ENCODE measurements around the gene ADM. TPM values are rescaled to one million over a fixed set of nuclear protein-coding genes. Genes with fewer than 3 reads are reported as not detected.
"Not testable (repeated sequence)": the region's sequence is repeated elsewhere in the genome, so short reads cannot be mapped to it uniquely, and the experiment has no call there.

Gene ADM
- 1 to 10 TPM in 1 of 3 donors, under 1 TPM in 2; 0.19 to 2.1 (median 0.20) TPM for polyA plus RNA-seq

GRCh38 chr11:10304495-10305261, at the start of gene ADM:
TSS of gene ADM (plus strand) at chr11:10305073. CDS start at chr11:10305701, 628 bp downstream.
- H3K4me3 Mint-ChIP-seq: peak within 1 kb of the TSS; percentile 95 to 99 (median 97)
- H3K36me3 Mint-ChIP-seq: no peaks in the 10 kb centered on the region
- peaks cover 14 to 26% (median 18%) of the 10 kb centered on the region in 3 donors for H3K27me3 Mint-ChIP-seq (ENCODE audit: low read depth in 3 of 3)
- H3K27ac Mint-ChIP-seq: peak within 1 kb of the TSS in 4 of 6 donors; percentile 31 to 86 (median 55)
- peak; percentile 25 to 35 (median 30) for DNase-seq
- no peaks in the 10 kb centered on the region for H3K9me3 Mint-ChIP-seq
- peaks cover 53 to 67% of the 10 kb centered on the region in 2 donors for H3K4me1 Mint-ChIP-seq

GRCh38 chr11:10255388-10256125, 49.3 kb upstream of the ADM start:
- no peaks in the 10 kb centered on the region for H3K9me3 Mint-ChIP-seq
- no peaks in the 10 kb centered on the region for H3K27me3 Mint-ChIP-seq (ENCODE audit: low read depth in 3 of 3)
- no peak for DNase-seq
- H3K36me3 Mint-ChIP-seq: no peaks in the 10 kb centered on the region
- peaks cover 0 to 6% of the 10 kb centered on the region in 2 donors for H3K4me1 Mint-ChIP-seq
- H3K4me3 Mint-ChIP-seq: no peak overlapping the region
- H3K27ac Mint-ChIP-seq: no peak overlapping the region

- Mint-ChIP-seq H3K27ac (no peak overlapping the region), H3K36me3 (no peaks in the 10 kb centered on the region), H3K9me3 (no peaks in the 10 kb centered on the region), H3K27me3 (ENCODE audit: low read depth in 3 of 3) (no peaks in the 10 kb centered on the region), H3K4me3 (no peak overlapping the region), H3K4me1 (peaks cover 0 to 6% of the 10 kb centered on the region in 2 donors)
- DNase-seq: no peak
Measured at GRCh38 chr11:10257478-10257877, 47.4 kb upstream of the ADM start.

- peaks cover 0 to 4% (median 0%) of the 10 kb centered on the region in 3 donors for H3K27me3 Mint-ChIP-seq (ENCODE audit: low read depth in 3 of 3)
- H3K36me3 Mint-ChIP-seq: no peaks in the 10 kb centered on the region
- H3K4me3 Mint-ChIP-seq: no peak overlapping the region
- H3K27ac Mint-ChIP-seq: no peak overlapping the region
- H3K9me3 Mint-ChIP-seq: no peaks in the 10 kb centered on the region
- no peaks in the 10 kb centered on the region for H3K4me1 Mint-ChIP-seq
- DNase-seq: no peak
Measured at GRCh38 chr11:10261821-10262220, 43.1 kb upstream of the ADM start.

GRCh38 chr11:10263929-10264328, 40.9 kb upstream of the ADM start:
- Mint-ChIP-seq H3K27ac (no peak overlapping the region), H3K4me1 (peaks cover 0 to 2% of the 10 kb centered on the region in 2 donors), H3K4me3 (no peak overlapping the region), H3K27me3 (ENCODE audit: low read depth in 3 of 3) (peaks cover 0 to 4% (median 0%) of the 10 kb centered on the region in 3 donors), H3K9me3 (no peaks in the 10 kb centered on the region), H3K36me3 (no peaks in the 10 kb centered on the region)
- no peak for DNase-seq

GRCh38 chr11:10264716-10265115, 40.2 kb upstream of the ADM start:
- H3K9me3 Mint-ChIP-seq; H3K27ac Mint-ChIP-seq; H3K4me1 Mint-ChIP-seq; H3K36me3 Mint-ChIP-seq; DNase-seq; H3K4me3 Mint-ChIP-seq; H3K27me3 Mint-ChIP-seq (ENCODE audit: low read depth in 3 of 3): not testable (repeated sequence)

- Mint-ChIP-seq H3K36me3 (peaks cover 0 to 3% (median 0%) of the 10 kb centered on the region in 3 donors), H3K4me3 (no peak overlapping the region), H3K27ac (no peak overlapping the region), H3K27me3 (ENCODE audit: low read depth in 3 of 3) (peaks cover 0 to 4% (median 0%) of the 10 kb centered on the region in 3 donors), H3K9me3 (no peaks in the 10 kb centered on the region), H3K4me1 (peaks cover 0 to 2% of the 10 kb centered on the region in 2 donors)
- no peak for DNase-seq
Measured at GRCh38 chr11:10265936-10266335, 38.9 kb upstream of the ADM start.

GRCh38 chr11:10267821-10268220, 37.1 kb upstream of the ADM start:
- no peak for DNase-seq
- peaks cover 0 to 2% of the 10 kb centered on the region in 2 donors for H3K4me1 Mint-ChIP-seq
- no peak overlapping the region for H3K27ac Mint-ChIP-seq
- H3K36me3 Mint-ChIP-seq: peaks cover 0 to 3% (median 0%) of the 10 kb centered on the region in 3 donors
- no peaks in the 10 kb centered on the region for H3K9me3 Mint-ChIP-seq
- peaks cover 0 to 4% (median 0%) of the 10 kb centered on the region in 3 donors for H3K27me3 Mint-ChIP-seq (ENCODE audit: low read depth in 3 of 3)
- H3K4me3 Mint-ChIP-seq: no peak overlapping the region

- Mint-ChIP-seq H3K4me3 (no peak overlapping the region), H3K27me3 (ENCODE audit: low read depth in 3 of 3) (peaks cover 0 to 4% (median 0%) of the 10 kb centered on the region in 3 donors), H3K9me3 (no peaks in the 10 kb centered on the region), H3K36me3 (peaks cover 0 to 3% (median 0%) of the 10 kb centered on the region in 3 donors), H3K27ac (no peak overlapping the region), H3K4me1 (peaks cover 0 to 2% of the 10 kb centered on the region in 2 donors)
- DNase-seq: no peak
Measured at GRCh38 chr11:10268746-10269488, 36.0 kb upstream of the ADM start.

- no peak for DNase-seq
- H3K9me3 Mint-ChIP-seq: no peaks in the 10 kb centered on the region
- peaks cover 0 to 3% (median 0%) of the 10 kb centered on the region in 3 donors for H3K36me3 Mint-ChIP-seq
- H3K4me1 Mint-ChIP-seq: peaks cover 2 to 7% of the 10 kb centered on the region in 2 donors
- no peak overlapping the region for H3K4me3 Mint-ChIP-seq
- no peaks in the 10 kb centered on the region for H3K27me3 Mint-ChIP-seq (ENCODE audit: low read depth in 3 of 3)
- H3K27ac Mint-ChIP-seq: no peak overlapping the region
Measured at GRCh38 chr11:10272132-10272531, 32.7 kb upstream of the ADM start.

GRCh38 chr11:10273738-10274137, 31.1 kb upstream of the ADM start:
- Mint-ChIP-seq H3K4me1 (peaks cover 0 to 7% of the 10 kb centered on the region in 2 donors), H3K4me3 (no peak overlapping the region), H3K27ac (no peak overlapping the region), H3K27me3 (ENCODE audit: low read depth in 3 of 3) (no peaks in the 10 kb centered on the region), H3K36me3 (peaks cover 0 to 3% (median 0%) of the 10 kb centered on the region in 3 donors), H3K9me3 (no peaks in the 10 kb centered on the region)
- no peak for DNase-seq

GRCh38 chr11:10274726-10275125, 30.1 kb upstream of the ADM start:
- Mint-ChIP-seq H3K9me3 (no peaks in the 10 kb centered on the region), H3K27ac (no peak overlapping the region), H3K27me3 (ENCODE audit: low read depth in 3 of 3) (no peaks in the 10 kb centered on the region), H3K4me3 (no peak overlapping the region), H3K4me1 (peaks cover 0 to 7% of the 10 kb centered on the region in 2 donors), H3K36me3 (no peaks in the 10 kb centered on the region)
- no peak for DNase-seq

GRCh38 chr11:10275714-10276113, 29.2 kb upstream of the ADM start:
- H3K4me3 Mint-ChIP-seq: no peak overlapping the region
- no peaks in the 10 kb centered on the region for H3K27me3 Mint-ChIP-seq (ENCODE audit: low read depth in 3 of 3)
- H3K4me1 Mint-ChIP-seq: peaks cover 0 to 7% of the 10 kb centered on the region in 2 donors
- no peaks in the 10 kb centered on the region for H3K36me3 Mint-ChIP-seq
- H3K27ac Mint-ChIP-seq: no peak overlapping the region
- no peak for DNase-seq
- H3K9me3 Mint-ChIP-seq: no peaks in the 10 kb centered on the region

- no peak for DNase-seq
- Mint-ChIP-seq H3K27me3 (ENCODE audit: low read depth in 3 of 3) (peaks cover 0 to 5% (median 3%) of the 10 kb centered on the region in 3 donors), H3K4me1 (no peaks in the 10 kb centered on the region), H3K9me3 (no peaks in the 10 kb centered on the region), H3K36me3 (no peaks in the 10 kb centered on the region), H3K27ac (no peak overlapping the region), H3K4me3 (no peak overlapping the region)
Measured at GRCh38 chr11:10282117-10282516, 22.8 kb upstream of the ADM start.
